Retinal pigment epithelial cell (primary cell): ENCODE measurements around the gene OSBPL10.

Source experiments
- DNase-seq: peaks from one replicate; pipeline ENCODE4 v3.0.0-alpha.2; 2010; ENCODE audit warnings: low read depth
- H3K4me3 ChIP-seq: 2 replicates; pipeline ENCODE4 v1.5.1; 2011; ENCODE audit warnings: mild to moderate bottlenecking, low read length, control low read depth, moderate library complexity
- CTCF ChIP-seq: conservative IDR thresholded peaks from 2 replicates; pipeline ENCODE4 v1.5.1; 2011; ENCODE audit warnings: low read depth, low read length, control low read depth, inconsistent platforms

The OSBPL10 gene

GRCh38 chr3:31848163-31848818, 132.8 kb downstream of the OSBPL10 start:
- TF ChIP-seq CTCF = no peak
- H3K4me3 ChIP-seq = no peak overlapping the region
- no peak for DNase-seq

- no peak for TF ChIP-seq CTCF
- DNase-seq = no peak
Observed at GRCh38 chr3:31847760-31848159, 133.3 kb downstream of the OSBPL10 start.

GRCh38 chr3:31841515-31841914, 139.5 kb downstream of the OSBPL10 start:
- H3K4me3 ChIP-seq = no peak overlapping the region
- no peak for DNase-seq
- TF ChIP-seq CTCF = no peak

More at GRCh38 chr3:31847760-31848159, 133.3 kb downstream of the OSBPL10 start:
- no peak overlapping the region for H3K4me3 ChIP-seq

DNA sequence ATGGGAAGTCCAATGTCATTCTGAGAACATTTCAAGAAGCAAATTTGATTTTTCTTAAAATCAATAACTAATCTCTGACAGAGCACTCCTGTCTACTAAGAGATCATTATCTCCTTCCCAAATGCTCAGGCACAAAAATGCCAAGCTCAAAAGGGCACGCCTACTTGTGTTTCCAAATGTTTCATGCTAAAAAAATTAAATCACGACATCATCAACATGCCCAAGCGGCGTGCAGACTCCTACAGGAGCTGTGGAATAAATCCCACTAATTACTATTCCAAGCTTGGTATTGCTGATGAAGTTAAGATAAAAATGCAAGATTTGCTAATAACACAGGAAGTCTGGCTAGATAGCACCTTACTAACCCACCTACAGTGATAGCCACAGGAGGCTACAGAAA, 140.8 kb downstream of the OSBPL10 start:
- H3K4me3 ChIP-seq = no peak overlapping the region
- DNase-seq = no peak
- TF ChIP-seq CTCF = no peak

DNA sequence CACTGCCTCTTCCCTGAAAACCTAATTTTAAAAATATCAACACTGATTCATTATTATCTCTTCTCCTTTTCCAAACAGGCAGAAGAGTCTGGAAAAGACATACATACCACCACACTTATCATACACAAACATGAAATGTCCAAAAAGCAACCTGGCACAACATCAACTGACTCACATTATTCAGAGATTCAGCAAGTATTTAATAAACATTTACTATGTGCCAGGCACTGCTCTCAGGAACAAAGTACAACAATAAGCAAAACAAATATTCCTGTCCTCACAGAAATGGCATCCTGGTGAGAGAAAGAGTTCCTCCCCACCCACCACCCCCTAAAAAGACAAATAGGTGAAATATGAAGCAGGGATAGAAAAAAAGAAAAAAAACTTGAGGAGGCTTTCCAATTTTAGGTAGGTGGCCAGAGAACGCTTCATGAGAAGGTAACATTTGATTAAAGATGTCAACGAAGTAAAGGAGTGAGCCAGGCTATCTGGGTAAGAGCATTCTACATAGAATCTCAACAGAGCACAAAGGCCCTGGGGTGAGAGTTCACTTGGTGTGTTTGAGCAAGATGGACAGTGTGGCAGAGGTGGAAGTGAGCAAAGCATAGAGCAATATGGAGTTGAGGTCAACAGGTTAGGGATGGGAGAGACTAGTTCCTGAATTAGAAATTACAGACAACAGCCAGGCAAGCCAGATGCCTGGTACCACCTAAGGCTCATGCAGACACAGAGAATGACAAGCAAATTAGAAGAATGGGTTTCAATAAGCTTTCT, 141.7 kb downstream of the OSBPL10 start:
- no peak for DNase-seq
- TF ChIP-seq CTCF = no peak
- H3K4me3 ChIP-seq = no peak overlapping the region

DNA sequence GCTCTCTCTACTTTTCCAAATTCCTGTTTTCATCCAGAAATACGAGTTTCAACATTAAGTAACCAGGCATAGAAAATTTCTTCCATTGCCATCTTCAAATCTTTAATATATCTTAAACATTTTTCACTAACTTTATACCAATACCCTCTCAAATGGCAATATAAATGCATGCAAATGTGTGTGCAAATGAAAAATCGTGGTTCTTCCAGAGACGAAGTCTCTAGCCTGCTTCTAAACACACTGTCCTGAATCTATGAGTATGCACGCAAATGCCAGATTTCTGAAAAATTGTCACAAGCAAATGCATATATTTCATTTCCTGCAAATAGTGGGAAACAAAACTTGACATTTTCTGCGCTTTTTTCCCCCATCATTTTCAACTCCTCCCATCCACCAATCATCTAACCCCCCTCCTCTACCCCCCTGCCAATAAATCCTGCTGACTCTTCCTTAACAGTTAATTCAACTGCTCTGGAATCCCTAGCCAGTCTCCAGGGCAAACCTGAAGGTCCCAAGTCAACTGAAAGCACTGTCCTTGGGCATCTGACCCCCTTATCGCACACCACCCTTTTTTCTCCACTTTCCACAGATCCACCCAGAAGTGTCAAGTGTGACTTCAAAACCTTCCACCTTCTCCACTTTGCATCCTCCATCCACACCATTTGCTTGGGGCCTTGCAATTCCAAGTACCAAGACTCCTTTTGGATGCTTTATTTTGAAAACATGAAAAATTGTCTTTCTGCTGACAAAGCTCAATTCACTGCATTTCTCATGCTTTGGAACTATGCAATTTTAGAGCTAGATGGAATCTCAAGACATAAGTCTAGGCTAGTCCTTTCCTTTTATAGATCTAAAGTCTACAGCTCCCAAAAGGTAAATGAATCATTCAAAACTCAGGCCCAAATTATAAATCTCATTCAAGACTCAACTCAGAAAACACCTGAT, 144.7 kb downstream of the OSBPL10 start:
- TF ChIP-seq CTCF = no peak
- no peak for DNase-seq
- H3K4me3 ChIP-seq = no peak overlapping the region
